NCI-H128 (cell line): Measurements from ENCODE around the gene ZNF827.

ENCODE experiments used
- DNase-seq: peaks from one replicate; lab custom pipeline; 2025; ENCODE audit not compliant: unreplicated experiment; lab: John Stamatoyannopoulos, UW

The ZNF827 gene

GRCh38 chr4:145723336-145723735 lies 215.3 kb downstream of the ZNF827 start:
- DNase-seq, result no peak

- no peak for DNase-seq
These were observed 216.1 kb downstream of the ZNF827 start for GRCh38 chr4:145722561-145722960.

DNA sequence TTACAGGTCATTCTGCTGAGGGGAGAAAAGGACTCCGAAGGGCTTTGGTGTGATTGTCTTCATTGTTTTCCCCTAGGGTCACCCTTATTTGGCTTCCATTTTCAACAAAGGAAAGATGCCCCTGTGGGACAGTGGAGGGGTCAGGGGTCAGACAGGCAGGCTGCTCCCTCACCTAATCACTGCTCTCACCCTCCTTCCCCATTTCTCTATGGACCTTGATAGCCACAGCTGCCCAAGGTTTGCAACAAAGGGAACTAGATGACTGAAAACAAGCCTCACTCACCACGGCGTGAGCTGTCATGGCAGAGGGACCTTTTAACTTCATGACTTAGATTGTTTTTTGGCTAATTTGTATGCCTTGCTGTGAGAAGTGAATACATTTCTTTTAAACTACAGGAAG lies 218.0 kb downstream of the ZNF827 start:
- no peak for DNase-seq

DNA sequence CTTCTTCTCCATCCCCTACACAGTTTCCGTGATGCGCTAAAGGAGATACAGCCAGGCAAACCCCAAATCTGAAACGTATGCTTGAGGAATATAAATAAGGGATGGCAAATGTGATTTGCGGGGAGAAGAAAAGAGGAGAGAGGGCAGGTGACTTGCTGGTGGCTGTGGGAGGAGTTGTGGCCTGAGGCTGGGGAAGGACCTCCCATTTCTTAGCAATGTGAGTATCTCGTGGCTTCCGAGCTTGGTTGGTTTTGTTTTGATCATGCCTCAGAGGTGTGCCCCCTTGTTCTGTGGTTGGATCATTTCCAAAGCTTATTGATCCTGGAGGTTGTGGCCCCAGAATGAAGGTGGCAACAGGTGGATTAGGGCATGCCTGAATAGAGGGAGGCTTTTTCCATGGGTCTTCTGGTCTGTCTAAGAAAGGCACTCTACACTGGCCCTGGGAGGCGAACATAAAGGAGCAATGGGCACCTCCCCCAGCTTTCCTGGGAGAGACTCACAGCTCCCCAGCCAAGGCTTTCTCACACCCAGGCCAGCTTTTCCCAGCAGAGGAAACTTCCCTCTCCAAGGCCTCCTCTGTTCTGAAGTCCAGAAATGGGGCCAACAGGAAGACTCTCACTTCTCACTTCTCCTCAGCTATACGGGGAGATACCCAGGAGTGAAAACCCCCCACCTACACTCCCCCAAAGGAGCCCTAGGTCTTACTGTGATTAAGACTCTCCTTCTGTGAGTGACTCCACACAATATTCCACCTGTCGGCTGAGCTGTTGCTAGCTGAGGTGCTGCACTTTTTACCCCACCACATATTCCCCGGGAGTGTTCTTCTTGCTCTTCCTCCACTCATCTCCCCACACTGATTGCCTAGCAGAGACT lies 218.6 kb downstream of the ZNF827 start:
- no peak for DNase-seq

- DNase-seq, result no peak
These were observed 221.9 kb downstream of the ZNF827 start for GRCh38 chr4:145716661-145717200.

DNA sequence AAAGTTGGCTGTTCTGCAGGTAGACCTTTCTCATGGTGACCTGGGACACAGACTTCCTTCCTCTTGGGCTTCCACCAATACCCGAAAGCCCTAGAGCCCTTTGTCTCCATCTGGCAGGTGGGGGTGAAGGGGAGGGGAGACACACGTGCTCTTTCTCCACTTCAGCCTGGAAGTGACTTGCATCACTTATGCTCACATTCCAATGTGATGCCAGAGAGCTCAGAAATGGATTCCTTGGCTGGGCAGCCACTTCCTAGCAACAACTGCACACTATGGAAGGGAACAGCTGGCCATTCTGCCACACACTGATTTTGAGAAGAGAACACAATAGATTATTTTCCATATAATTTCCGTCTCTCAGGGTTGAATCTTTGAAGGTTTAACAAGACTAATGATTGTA lies 222.4 kb downstream of the ZNF827 start:
- DNase-seq, result no peak

DNA sequence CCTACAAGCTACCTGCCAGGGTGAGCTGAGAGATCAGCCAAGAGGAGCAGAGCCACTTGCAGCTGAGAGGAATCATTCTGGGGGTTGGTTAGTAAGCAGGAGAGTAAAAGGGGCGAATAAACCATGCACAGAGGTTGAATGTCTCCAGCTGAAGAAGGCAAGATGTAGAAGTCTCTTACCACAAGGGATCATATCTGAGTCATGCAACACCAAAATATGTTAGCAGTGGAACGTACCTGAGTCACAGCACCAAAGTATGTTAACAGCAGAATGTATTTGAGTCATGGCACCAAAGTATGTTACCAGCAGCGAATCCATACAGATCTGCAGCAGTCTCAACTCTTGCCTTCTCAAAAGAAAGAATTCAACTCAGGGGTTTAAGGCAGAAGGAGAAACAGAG lies 228.8 kb downstream of the ZNF827 start:
- no peak for DNase-seq

DNA sequence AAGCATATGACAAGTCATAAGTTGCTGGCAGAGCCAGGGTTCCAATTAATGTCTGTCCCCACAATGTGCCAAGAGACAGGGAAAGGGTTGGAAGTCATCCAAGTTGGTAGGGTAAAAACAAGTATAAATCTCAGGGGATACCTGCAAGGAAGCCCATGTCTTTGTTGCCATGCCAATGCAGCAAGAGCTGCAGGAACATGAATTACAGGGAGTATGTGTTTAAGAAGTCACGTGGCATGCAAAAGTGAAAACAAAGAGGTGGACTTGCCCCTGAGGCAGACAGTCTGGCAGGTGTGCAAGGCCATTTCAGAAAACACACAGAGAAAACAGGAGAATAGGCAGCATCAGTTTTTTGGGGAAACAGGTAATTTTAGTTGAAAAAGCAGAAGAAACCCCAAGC lies 229.3 kb downstream of the ZNF827 start:
- no peak for DNase-seq
